OCI-LY7 (cell line): ENCODE results near the gene DSTYK.

Source experiments
- CTCF ChIP-seq: fragments of 200-600 bp; sonication (generic); conservative IDR thresholded peaks from 2 replicates; pipeline ENCODE4 v1.5.1; 2014; ENCODE audit warnings: mild to moderate bottlenecking, antibody characterized with exemption, low read length, moderate library complexity, mixed read lengths
- EZH2phosphoT487 ChIP-seq: fragments of 200-600 bp; sonication (generic); IDR thresholded peaks from 2 replicates; pipeline ENCODE4 v1.6.1; 2018; ENCODE audit warnings: low read depth, borderline replicate concordance, mild to moderate bottlenecking, mixed run types, antibody characterized with exemption, low read length, moderate library complexity, mixed read lengths

GRCh38 chr1:205187420-205187819 is 24.1 kb downstream of the DSTYK start:
- TF ChIP-seq CTCF (no peak), EZH2phosphoT487 (no peak)
